HEK293T (cell line): ENCODE measurements around the gene RNASE13.

Experiments used
- BHLHE40 ChIP-seq: fragments of 450-650 bp; IDR thresholded peaks from 2 replicates; pipeline ENCODE4 v1.6.1; 2016; ENCODE audit warnings: mild to moderate bottlenecking, moderate library complexity, borderline replicate concordance
- FOXA1 ChIP-seq: fragments of 450-650 bp; IDR thresholded peaks from 2 replicates; pipeline ENCODE4 v1.6.1; 2016; ENCODE audit warnings: mild to moderate bottlenecking
- HDGF ChIP-seq: fragments of 450-650 bp; IDR thresholded peaks from 2 replicates; pipeline ENCODE4 v1.6.1; 2017; ENCODE audit warnings: antibody characterized with exemption, borderline replicate concordance
- NFRKB ChIP-seq: fragments of 450-650 bp; IDR thresholded peaks from 2 replicates; pipeline ENCODE4 v1.6.1; 2016; ENCODE audit warnings: mild to moderate bottlenecking, moderate library complexity
- PKNOX1 ChIP-seq: fragments of 450-650 bp; IDR thresholded peaks from 2 replicates; pipeline ENCODE4 v1.6.1; 2016
- SP1 ChIP-seq: fragments of 450-650 bp; IDR thresholded peaks from 2 replicates; pipeline ENCODE4 v1.6.1; 2017

GRCh38 chr14:20989787-20990600 lies 44.6 kb downstream of the RNASE13 start, which contains the start of gene METTL17:
- no peak for TF ChIP-seq BHLHE40
- no peak for TF ChIP-seq NFRKB
- TF ChIP-seq FOXA1: no peak
- peak; percentile 55 for TF ChIP-seq PKNOX1
- TF ChIP-seq SP1: no peak
- no peak for TF ChIP-seq HDGF
